ENCODE measurements around the gene SAMSN1. TPM values are rescaled to one million over a fixed set of nuclear protein-coding genes. Genes with fewer than 3 reads are reported as not detected.

SAMSN1 gene
- total and polyA plus RNA-seq, 2 donors from 2014 or later = 1.4 to 10.4 TPM

DNA sequence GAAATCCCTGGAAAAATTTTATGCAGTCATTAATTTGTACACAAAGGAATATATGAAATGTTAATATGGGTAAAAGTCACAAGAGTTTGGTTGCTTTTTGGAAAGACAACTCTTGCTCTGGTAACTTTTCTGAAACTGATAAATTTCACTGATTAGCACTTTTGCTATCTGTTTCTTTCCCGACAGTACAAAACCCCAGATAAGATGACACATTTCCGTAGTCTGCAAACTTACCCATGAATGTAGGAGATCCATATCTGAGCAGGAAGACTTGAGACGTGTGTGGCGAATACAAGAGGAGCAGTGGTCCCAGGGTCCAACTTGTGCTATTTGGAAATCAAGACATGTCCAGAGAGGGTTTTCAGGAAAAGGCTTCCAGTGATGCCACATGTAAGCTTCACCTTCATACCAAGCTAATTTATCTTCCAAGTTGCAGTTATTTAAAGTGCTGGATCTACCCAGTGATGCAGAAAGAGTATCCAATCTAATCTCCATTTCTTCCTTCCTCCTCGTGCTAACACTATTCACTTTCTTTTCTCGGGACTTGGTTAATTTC lies 35.9 kb upstream of the SAMSN1 start:
- FAIRE-seq = no peak
- Histone ChIP-seq H3K4me1 (ENCODE audit: control insufficient read depth in 2 of 3, insufficient read depth in 2 of 3, low read depth in 1 of 3, low read length in 3 of 3) (no peaks in the 10 kb centered on the region), H3K27me3 (ENCODE audit: control insufficient read depth, insufficient read depth, low read length) (no peaks in the 10 kb centered on the region), H3K36me3 (ENCODE audit: control insufficient read depth in 2 of 3, insufficient read depth in 3 of 3, low read length in 3 of 3) (no peaks in the 10 kb centered on the region), H3K9me3 (ENCODE audit: control insufficient read depth in 2 of 3, insufficient read depth in 1 of 3, low read length in 3 of 3) (no peaks in the 10 kb centered on the region), H3K4me3 (ENCODE audit: low read length in 3 of 3) (no peak overlapping the region), H3K27ac (ENCODE audit: low read depth in 2 of 2, low read length in 2 of 2) (no peak overlapping the region), H3K9ac (ENCODE audit: low read length in 3 of 3) (no peak overlapping the region)
- DNase-seq = no peak
- TF ChIP-seq CTCF (IDR thresholded peaks at IDR 0.05; ENCODE audit: borderline replicate concordance, extremely low read depth, insufficient read depth) = no peak
- intact Hi-C loops (cut with DNase I) = no loop called here

GRCh38 chr21:14573244-14573643 lies 27.1 kb upstream of the SAMSN1 start:
- Histone ChIP-seq H3K4me1 (ENCODE audit: control insufficient read depth in 2 of 3, insufficient read depth in 2 of 3, low read depth in 1 of 3, low read length in 3 of 3) (no peaks in the 10 kb centered on the region), H3K27ac (ENCODE audit: low read depth in 2 of 2, low read length in 2 of 2) (no peak overlapping the region), H3K27me3 (ENCODE audit: control insufficient read depth, insufficient read depth, low read length) (no peaks in the 10 kb centered on the region), H3K9ac (ENCODE audit: low read length in 3 of 3) (no peak overlapping the region), H3K4me3 (ENCODE audit: low read length in 3 of 3) (no peak overlapping the region), H3K36me3 (ENCODE audit: control insufficient read depth in 2 of 3, insufficient read depth in 3 of 3, low read length in 3 of 3) (no peaks in the 10 kb centered on the region), H3K9me3 (ENCODE audit: control insufficient read depth in 2 of 3, insufficient read depth in 1 of 3, low read length in 3 of 3) (no peaks in the 10 kb centered on the region)
- DNase-seq = no peak
- no peak for FAIRE-seq
- intact Hi-C loops (cut with DNase I) = no loop called here
- TF ChIP-seq CTCF (IDR thresholded peaks at IDR 0.05; ENCODE audit: borderline replicate concordance, extremely low read depth, insufficient read depth) = no peak

GRCh38 chr21:14572204-14572780 lies 26.2 kb upstream of the SAMSN1 start:
- Histone ChIP-seq H3K4me3 (ENCODE audit: low read length in 3 of 3) (no peak overlapping the region), H3K9ac (ENCODE audit: low read length in 3 of 3) (no peak overlapping the region), H3K27ac (ENCODE audit: low read depth in 2 of 2, low read length in 2 of 2) (no peak overlapping the region), H3K36me3 (ENCODE audit: control insufficient read depth in 2 of 3, insufficient read depth in 3 of 3, low read length in 3 of 3) (no peaks in the 10 kb centered on the region), H3K27me3 (ENCODE audit: control insufficient read depth, insufficient read depth, low read length) (no peaks in the 10 kb centered on the region), H3K9me3 (ENCODE audit: control insufficient read depth in 2 of 3, insufficient read depth in 1 of 3, low read length in 3 of 3) (no peaks in the 10 kb centered on the region), H3K4me1 (ENCODE audit: control insufficient read depth in 2 of 3, insufficient read depth in 2 of 3, low read depth in 1 of 3, low read length in 3 of 3) (no peaks in the 10 kb centered on the region)
- DNase-seq = no peak
- intact Hi-C loops (cut with DNase I) = no loop called here
- TF ChIP-seq CTCF (IDR thresholded peaks at IDR 0.05; ENCODE audit: borderline replicate concordance, extremely low read depth, insufficient read depth) = no peak
- no peak for FAIRE-seq

GRCh38 chr21:14569868-14570267 lies 23.8 kb upstream of the SAMSN1 start:
- Histone ChIP-seq H3K36me3 (ENCODE audit: control insufficient read depth in 2 of 3, insufficient read depth in 3 of 3, low read length in 3 of 3) (no peaks in the 10 kb centered on the region), H3K27me3 (ENCODE audit: control insufficient read depth, insufficient read depth, low read length) (no peaks in the 10 kb centered on the region), H3K4me3 (ENCODE audit: low read length in 3 of 3) (no peak overlapping the region), H3K9me3 (ENCODE audit: control insufficient read depth in 2 of 3, insufficient read depth in 1 of 3, low read length in 3 of 3) (no peaks in the 10 kb centered on the region), H3K9ac (ENCODE audit: low read length in 3 of 3) (no peak overlapping the region), H3K27ac (ENCODE audit: low read depth in 2 of 2, low read length in 2 of 2) (no peak overlapping the region), H3K4me1 (ENCODE audit: control insufficient read depth in 2 of 3, insufficient read depth in 2 of 3, low read depth in 1 of 3, low read length in 3 of 3) (no peaks in the 10 kb centered on the region)
- intact Hi-C loops (cut with DNase I) = no loop called here
- TF ChIP-seq CTCF (IDR thresholded peaks at IDR 0.05; ENCODE audit: borderline replicate concordance, extremely low read depth, insufficient read depth) = no peak
- no peak for FAIRE-seq
- no peak for DNase-seq

All from kidney (tissue), 14 donors.